Islet of Langerhans (tissue), 1 donor: ENCODE results near the gene BRD4.

ENCODE experiments used
- FAIRE-seq: peaks from one replicate; lab custom pipeline; 2011; peaks lifted over from hg19 to GRCh38; lab: Jason Lieb, UNC

BRD4 gene

GRCh38 chr19:15194938-15195337 lies 137.4 kb downstream of the BRD4 start:
- FAIRE-seq = no peak

DNA sequence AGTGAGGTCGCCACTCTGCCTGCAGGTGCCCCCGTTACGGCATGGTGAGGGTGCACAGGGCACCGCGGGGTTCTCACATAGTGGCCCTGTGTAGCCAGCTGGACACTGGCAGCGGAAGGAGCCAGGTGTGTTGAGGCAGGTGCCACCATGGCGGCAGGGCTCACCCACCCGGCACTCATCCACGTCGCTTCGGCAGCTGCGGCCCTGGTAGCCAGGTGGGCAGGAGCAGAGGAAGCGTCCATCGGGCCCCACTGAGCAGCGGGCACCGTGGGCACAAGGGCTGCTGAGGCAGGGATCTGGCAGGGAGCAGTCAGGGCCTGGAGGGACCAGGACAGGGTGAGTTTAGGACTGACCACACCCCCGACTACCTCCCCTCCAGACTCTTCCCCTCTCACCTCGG lies 140.4 kb downstream of the BRD4 start:
- FAIRE-seq = no peak

DNA sequence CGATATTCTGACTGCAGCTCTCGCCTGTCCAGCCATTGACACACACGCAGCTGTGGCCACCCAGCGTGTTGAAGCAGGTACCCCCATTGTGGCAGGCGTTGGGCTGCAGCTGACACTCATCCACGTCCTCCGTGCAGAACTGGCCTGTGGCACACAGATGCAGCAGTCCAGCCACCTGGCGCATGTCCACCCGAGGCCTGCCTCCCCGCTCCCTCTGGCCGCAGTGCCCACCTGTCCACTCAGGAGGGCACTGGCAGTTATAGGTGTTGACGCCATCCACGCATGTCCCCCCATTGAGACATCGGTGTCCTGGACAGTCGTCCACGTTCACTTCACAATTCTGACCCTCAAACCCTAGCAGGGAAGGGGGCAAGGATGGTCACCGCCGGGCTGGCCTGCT lies 140.8 kb downstream of the BRD4 start:
- FAIRE-seq = no peak

- FAIRE-seq = no peak
Observed at GRCh38 chr19:15188851-15189250, 143.5 kb downstream of the BRD4 start.

- FAIRE-seq = no peak
Observed at GRCh38 chr19:15187026-15188007, 145.0 kb downstream of the BRD4 start.
